GM19397 (cell line): ENCODE measurements around the gene GAS6.

Experiments
- ATAC-seq: cut with Tn5 transposase; IDR thresholded peaks from one replicate; pipeline ENCODE4 v1.9.1; 2021; ENCODE audit warnings: mild to moderate bottlenecking, moderate library complexity; ENCODE audit not compliant: unreplicated experiment

Gene GAS6

DNA sequence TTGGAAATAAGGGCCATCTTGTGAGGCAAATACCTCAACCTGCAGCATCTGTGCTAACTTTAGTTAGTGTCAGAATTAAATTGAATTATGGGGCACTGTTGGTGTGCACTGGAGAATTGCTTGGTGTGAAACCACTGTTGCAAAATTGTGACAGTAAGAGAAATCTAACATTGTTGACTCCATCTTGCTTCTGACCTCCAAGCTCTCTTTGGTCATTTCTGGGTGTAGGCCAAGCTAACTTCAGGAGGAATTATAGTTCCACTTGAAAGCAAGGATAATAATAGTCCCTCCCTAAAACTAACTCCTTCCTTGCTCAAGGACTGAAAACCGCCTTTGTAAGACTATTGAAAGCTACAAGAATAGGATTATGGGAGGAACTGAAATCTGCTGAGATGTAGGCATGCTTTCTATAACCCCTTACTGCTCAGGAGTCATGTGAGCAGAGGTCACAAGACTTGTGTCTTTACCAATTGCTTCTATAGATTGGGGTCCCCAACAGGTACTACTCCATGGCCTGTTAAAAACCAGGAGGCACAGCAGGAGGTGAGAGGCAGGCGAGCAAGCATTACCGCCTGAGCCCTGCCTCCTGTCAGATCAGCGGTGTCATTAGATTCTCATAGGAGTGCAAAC is 24.9 kb upstream of the GAS6 start:
- no peak for ATAC-seq

DNA sequence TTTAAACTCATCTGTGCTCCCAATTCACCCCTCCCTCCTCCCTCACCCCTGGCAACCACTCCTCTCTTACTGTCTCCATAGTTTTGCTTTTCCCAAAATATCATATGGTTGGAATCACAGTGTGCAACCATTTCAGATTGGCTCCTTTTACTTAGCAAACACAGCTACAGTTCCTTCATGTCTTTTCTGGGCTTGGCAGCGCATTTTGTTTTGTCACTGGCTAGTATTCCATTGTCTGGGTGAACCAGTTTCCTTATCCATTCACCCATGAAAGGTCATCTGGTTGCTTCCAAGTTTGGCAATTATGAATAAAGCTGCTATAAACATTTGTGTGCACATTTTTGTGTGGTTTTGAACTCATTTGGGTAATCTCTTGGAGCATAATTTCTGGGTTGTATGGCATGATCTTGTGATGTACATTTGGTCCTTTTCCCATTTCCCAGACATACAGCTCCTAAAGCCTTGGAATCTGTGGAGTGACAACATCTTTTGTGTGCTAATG is 23.9 kb upstream of the GAS6 start:
- no peak for ATAC-seq

DNA sequence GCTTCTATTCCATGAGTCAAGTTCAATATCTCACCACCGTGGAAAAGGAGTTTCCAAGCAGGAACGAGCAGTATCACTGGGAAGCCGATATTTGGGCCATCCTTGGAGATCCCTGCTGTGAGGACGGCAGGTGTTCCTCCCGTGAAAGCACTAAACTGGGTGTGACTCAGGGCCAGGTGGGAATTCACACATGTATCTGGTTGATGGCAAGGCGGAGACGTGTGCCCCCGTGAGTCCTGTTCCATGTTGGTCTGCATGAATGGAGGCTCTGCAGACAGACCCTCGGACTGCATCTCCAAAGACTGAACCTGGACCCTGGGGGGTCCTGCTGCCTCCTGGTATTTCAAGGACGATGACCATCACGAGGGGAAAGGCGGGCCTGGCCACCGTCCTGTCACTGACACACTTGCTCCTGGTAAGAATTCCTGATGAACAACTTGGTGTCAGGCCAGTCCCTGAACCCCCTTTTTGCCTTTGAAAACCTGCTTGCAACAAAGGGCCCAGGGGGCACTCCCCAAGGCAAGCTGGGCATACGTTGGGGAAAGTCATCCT is 22.8 kb upstream of the GAS6 start:
- ATAC-seq, result no peak

DNA sequence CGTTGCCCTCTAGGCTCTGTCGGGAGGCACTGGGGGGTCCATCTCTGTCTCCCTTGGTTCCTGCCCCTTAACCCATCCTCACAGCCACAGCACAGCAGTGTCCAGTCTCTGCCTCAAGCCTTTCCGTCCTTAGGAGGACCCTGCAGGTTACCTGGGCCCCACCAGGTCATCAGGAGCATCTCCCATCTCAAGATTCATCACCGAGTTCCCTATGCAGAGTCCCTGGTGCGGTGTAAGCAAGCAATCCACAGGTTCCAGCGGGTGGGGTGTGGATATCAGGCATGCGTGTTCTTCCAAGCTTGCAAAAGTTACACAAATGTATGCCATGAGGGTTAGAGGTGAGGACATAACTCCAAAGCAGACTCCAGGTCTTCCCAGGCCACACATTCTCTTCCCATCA is 20.9 kb upstream of the GAS6 start:
- no peak for ATAC-seq

DNA sequence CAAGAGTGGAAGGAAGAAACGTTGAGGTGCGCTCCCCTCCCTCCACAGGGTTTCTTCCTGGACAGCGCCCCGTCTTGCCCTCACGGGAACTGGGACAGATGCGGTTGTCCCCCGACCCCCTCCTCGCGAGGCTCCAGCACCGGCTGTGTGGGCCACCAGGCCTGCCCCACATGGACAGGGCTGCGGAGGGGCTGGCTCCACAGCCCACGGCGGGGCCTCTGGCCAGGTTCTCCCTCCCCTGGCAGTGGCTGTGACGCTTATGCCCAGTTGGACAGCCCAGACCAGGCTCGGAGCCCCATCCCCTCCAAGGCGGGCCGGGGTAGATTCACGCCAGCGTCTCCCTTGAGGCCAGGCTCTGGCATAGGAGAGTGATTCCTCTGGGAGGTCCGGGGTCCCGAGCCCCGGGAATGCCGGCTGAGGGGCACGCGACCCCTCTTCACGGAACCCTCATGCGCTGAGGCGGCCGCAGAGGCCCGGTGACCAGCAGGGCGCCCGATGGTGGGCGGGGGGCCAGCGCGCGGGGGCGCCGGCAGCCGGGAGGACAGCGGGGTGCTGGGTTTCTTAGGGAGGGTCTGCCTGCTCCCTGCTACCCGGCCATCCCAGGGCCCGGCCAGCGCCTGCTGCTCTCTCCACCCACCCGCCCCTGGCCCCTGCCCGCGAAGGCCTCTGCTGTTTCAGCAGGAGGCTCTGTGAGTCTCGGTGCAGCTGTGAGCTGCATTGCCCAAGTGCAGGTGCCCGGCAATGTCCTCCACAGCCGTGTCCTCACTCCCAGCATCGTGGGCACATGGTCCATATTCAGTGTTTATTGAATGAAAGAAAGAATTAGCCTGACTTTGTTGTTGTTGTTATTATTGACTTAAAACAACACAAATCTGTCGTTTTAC is 20.3 kb upstream of the GAS6 start:
- ATAC-seq, result no peak

DNA sequence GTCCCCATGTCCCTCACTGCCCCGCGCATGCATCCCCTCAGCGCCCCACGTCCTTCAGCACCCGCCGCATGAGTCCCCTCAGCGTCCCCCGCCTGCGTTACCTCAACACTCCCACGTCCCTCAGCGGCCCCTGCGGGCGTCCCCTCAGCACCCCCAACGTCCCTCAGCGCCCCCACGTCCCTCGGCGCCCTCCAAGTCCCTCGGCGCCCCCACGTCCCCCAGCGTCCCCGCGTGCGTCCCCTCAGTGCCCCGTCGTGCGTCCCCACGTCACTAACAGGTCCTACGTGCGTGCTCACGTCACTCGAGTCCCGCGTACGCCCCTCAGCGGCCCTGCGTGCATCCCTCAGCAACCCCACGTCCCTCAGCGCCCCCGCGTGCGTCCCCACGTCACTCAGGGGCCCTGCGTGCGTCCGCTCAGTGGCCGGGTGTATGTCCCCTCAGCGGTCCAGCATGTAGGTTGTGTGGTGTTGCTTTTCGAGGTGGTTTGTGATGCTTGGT is 19.5 kb upstream of the GAS6 start:
- no peak for ATAC-seq

DNA sequence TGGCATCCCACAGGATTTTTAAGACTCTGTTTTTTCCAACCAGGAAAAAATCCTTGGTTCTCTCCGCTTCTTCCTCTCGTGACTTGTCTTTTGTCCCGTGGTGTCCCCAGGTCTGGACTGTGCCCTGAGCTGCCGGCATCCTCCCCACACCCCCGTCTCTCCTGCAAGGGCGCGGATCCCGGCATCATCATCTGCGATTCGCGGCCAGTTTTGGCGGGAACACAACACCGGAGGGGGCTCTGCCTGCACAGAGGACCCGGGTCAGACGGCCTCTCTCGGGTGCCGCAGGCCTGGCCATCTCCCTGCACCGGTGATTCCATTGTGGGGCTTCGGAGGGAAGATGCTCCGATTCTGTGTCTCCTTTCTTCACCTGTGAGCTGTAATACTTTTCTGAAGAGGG is 18.8 kb upstream of the GAS6 start:
- no peak for ATAC-seq

DNA sequence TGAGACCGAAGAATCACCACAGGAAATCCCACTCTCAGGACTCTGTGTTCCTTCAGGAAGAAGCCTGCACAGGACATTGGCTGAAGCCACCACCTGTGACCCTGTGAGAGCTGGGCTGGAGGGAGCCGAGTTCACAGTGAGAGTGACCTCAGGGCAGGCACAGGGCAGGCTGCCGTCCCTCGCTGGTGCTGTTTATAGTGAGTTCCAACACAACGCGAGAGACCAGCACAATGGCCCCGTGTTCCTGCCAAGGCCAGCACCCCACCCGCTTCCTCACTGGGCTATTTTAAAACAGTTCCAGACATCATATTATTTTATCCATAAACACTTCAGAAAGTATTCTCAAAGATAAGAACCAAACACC is 18.4 kb upstream of the GAS6 start:
- no peak for ATAC-seq

DNA sequence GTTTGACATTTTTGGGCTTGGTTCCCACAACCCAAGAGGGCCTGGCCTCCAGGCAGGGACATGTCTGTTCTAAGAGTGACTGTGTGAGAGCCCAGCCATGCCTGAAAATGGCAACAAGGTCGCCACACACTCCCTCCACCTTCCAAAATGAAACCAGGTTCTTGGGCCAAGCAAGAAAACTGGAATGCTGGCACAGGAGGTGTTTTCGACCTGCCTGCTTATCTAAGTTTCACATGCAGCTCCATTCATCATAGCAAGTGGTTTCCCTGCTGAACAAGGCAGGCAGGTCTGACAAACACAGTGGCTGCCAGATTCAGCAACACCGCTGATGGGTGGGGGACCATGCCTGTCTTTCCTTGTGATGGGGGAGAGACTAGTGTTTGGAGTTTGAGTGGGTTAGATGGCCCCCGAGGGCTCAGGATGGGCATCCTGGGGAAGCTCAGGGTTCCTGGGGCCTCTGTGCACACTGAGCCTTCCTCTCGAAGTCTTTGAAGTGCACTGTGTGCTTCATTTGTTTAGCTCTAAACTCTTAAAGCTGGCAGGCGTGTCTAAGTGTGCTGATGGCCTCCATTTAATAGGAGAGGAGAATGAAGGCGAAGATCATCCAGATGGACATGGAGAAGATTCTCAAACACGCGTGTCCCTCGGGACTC is 17.9 kb upstream of the GAS6 start:
- no peak for ATAC-seq

DNA sequence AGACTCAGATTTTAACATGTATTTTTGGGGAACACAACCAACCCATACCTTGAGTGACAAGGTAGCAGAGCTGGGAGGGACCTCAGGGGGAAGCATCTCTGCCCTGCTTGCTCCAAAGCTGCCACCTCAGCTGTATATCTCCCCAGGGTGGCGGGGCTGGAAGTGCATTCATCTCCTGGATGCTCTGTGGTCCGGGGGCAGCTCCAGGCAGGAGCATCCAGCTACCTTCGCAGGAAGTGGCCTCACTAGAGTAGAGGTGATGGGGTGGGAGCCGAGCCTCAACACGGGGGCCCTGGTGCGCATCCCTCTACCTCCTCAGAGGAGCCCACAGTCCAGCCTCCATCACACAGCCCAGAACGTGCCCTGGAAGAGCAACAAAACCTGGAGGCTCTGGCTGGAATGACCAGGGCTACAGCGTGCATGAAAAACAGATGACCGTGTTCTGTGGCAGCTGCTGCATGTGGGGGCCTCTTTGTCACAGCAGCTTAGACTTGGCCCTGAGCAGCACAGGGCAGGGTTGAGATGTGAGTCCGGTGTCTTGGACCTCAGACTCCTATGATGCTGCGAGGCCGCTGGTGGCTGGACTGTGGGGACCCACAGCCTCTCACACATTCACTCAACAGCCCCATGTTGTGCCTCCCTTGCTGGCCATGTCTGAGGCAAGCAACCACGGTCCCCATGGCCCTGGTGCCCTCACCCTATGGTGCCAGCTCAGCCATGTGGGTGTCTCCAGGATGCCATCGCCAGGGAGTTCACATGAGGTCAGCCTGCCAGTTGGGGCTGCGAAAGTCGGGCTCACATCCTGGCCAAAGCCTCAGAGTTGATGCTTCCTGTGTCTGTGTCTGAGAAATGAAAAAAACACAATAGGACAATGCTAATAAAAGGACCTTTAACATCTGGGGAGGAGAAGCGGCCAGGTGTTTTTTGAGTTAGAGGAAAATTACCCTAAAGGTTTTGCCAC is 17.1 kb upstream of the GAS6 start:
- ATAC-seq, result no peak

DNA sequence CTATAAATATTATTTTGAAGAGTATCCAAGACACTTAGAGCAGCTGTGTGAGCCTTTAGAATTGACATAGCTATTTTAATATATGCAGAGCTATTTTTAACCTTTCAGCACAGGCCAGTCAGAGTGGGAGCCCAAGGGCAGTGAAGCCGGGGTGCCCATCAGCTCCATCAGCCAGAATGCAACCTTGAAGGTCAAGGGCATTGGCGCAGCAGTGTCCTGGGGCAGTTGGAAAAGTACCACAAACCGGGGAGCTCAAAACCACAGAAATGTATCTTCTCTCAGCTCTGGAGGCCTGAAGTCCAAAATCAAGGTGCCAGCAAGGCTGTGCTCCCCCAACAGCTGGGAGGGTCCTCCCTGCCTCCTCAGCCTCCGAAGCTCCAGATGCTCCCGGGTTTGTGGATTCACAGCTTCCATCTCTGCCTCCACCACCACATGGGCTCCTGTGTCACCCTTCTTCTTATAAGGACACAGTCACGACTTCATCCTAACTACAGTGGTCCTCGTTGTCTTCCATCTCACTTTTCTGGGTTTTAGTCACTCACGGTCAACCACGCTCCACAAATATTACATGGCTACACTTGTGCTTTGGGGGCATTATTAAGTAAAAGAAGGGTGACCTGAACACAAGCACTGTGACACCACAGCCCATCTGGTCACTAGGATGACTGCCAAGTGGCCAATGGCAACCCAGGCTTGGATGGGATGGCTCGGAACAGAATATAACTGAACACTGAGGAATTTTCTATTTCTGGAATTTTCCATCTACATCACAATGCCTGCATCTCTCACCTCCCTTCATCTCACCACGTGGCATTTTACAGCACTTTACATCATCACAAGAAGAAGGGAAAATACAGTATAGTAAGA is 15.9 kb upstream of the GAS6 start:
- ATAC-seq, result no peak

DNA sequence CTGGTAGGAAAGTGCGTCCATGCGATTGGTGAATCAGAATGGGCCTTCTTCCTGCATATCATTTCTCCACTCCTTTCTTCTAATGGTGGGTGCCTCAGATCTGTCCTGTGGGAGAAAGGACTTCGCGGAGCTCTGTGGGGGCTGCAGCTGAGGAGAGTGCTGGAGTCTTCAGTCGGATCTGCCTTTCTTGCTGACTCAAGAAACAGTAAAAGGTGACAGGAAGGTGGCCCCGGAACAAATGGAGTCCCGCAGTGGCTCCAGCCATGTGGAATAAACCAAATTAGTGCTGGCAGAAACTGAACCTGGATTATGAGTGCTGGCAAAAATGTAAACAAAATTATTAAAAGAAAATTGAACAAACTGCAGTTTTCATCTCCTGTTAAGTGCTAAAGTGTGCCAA is 15.1 kb upstream of the GAS6 start:
- ATAC-seq, result no peak

DNA sequence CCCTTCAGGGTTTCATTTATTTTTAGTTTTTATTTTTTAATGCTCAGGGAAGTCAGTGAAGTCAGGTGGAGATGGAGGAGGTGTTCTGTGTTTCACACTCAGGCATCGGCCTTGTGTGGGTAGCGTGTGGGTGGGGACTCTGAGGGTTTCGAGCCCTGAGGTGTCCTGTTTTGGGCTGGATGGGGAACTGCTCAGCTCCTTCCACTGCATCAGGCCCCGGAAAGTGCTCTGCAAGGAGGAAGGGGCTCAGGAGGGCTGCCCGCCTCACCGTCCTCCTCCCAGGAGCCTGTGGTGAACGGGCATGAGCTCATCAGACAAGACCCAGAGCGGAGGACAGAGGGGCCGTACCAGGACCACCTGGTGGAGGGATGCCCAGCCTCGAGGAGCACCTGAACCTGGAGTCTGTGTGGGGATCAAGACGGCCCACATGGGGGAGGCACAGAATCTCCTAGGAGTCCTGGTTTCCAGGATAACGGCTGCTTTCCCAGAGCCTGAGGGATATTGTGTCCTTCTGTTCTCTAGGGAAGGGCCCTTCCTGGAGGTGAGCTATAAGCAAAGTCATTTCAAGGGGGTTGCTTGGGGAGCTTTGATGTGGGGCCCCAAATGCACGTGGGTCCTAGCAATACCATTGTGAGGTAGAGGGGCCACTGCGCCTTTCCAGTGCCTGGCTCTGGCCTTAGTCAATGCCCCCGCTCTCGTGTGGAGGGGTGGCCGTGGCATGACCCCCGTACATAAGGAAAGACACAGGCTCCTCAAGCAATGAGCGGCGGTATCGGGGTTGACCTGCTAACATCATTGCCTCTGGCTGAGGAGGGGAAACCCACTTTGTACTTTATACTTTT is 13.5 kb upstream of the GAS6 start:
- no peak for ATAC-seq

DNA sequence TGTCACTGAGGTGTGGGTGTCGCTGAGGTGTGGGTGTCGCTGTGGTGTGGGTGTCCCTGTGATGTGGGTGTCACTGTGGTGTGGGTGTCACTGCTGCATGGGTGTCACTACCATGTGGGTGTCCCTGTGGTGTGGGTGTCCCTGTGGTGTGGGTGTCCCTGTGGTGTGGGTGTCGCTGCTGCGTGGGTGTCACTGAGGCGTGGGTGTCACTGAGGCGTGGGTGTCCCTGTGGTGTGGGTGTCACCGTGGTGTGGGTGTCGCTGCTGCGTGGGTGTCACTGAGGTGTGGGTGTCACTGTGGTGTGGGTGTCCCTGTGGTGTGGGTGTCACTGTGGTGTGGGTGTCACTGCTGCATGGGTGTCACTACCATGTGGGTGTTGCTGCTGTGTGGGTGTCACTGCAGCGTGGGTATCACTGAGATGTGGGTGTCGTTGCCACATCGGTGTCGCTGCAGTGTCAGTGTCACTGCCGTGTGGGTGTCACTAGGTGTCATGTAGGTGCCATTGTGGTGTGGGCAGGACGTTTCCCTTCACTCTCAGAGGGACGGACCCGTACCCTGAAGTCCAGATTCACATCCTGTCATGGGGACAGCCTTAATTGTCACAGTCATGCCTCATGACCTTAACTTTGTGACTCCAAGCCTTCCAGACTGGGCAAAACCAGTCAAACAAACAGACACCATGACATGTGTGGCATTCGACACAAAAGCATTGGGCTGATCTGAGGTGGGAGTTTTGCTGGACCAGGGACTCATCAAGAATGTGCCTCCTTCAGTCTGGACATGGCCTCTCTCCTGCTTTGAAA is 12.7 kb upstream of the GAS6 start:
- ATAC-seq, result no peak

DNA sequence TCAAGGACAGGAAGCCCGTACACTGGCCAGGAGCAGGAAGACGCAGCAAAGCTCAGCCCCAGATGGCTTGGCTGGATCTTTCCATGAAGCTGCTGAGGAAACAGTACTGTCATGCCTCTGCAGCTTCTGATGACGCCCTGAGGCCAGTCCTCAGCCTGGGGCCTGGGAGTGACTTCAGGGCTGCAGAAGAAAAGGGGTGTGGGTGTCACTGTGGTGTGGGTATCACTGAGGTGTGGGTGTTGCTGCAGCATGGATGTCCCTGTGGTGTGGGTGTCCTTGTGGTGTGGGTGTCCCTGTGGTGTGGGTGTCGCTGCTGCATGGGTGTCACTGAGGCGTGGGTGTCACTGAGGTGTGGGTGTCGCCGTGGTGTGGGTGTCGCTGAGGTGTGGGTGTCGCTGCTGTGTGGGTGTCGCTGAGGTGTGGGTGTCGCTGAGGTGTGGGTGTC is 12.0 kb upstream of the GAS6 start:
- ATAC-seq, result no peak

DNA sequence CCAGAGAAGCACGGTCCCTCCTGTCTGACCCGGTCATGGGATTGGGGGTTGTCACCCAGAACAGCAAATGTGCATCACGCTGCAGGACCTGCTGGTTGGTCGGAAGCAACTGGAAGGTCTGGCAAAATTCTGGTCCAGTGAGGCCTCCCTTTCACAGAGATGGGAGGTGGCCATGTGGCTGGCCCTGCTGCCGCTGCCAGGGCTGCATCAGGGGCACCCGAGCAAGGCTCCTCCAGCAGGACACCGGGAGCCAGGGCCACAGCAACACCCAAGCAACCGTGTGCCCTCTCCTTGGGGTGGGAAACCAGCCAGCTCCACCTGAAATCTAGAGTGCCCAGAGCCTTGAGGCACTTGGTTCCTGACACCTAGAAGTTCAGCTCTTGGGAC is 11.5 kb upstream of the GAS6 start:
- ATAC-seq, result no peak

DNA sequence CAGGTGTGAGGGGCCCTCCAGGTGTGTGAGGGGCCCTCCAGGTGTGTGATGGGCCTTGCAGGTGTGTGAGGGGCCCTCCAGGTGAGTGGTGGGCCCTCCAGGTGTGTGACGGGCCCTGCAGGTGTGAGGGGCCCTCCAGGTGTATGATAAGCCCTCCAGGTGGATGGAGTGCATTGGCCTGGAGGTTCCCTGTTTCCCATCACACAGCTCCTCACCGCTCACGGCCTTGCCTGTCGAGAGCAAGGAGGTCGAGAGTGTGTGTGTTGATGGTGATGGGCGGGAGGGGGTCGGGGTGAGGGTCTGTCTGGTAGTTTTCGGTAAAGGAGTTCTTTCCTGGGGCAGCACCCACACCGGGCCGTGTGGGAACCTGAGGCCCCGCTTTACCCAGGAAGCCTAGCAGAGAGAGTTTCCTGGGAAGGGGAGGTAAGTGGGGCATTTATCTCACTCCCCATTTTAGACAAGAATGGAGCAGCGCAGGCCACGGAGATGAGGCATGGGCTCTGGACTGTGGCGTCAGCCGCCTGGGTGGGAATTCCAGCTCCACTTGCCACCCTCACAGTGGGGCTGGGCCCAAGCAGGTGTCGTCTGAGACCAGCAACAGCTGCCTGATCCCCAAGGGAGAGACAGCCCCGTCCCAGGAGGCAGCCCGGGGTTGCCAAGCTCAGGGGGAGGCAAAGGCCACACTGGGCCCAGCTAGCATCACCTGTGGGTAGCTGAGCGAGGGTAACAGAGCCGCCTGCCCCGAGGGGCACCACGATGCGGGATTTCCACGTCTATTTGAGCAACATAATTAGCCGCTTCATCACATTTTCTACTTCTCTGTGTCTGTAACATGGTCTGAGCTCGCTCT is 10.9 kb upstream of the GAS6 start:
- no peak for ATAC-seq
